Superior temporal gyrus (tissue), 1 donor: ENCODE results near the gene ABHD16B.
"Not testable (repeated sequence)": the region's sequence is repeated elsewhere in the genome, so short reads cannot be mapped to it uniquely, and the experiment has no call there.

Experiments used
- DNase-seq: peaks from one replicate; pipeline ENCODE4 v3.0.0-alpha.2; 2016; ENCODE audit errors: extremely low spot score

ABHD16B gene

DNA sequence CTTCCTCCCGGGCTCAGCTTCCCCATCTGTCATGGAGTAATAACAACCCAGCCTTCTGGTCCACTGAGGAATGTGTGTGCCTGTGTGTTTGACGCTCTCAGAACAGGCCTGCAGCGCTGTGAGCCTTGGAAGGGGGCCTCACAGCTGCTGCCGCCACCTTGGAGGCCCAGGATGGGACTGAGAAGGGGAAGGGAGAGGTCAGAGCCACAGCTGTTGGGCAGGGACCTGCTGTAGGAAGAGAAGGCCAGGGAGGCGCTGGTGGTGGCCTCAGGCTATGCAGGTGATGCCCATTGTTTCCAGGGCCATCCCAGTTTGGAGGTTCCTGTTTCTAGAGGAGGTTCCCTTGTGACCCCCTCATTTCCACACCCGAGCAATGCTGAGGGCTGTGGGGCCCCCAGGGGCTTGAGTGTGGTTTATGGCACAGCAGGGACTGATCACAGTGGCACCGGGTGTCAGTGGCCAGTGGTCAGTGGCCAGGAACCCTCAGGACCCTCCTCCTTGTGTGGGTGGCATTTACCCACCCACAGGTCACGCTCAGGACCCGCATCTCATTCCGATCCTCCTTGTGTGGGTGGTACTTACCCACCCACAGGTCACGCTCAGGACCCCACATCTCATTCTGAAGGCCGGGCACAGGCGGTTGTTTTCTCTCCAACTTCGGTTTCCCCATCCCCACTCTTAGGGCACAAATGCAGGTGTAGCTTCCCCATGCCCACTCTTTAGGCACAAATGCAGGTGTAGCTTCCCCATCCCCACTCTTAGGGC, 17.8 kb downstream of the ABHD16B start:
- DNase-seq, result no peak

DNA sequence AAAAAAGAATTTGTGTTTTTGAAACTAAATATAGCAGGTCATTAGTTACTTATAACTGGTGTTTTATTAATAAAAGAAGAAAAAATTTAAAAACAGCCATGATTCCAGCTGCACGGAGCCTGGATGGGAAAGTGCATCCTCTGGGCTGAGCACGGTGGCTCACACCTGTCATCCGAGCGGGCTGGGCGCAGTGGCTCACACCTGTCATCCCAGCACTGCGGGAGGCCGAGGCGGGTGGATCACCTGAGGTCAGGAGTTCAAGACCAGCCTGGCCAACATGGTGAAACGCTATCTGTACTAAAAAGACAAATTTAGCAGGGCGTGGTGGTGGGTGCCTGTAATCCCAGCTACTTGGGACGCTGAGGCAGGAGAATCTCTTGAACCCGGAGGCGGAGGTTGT, 19.6 kb downstream of the ABHD16B start:
- not testable (repeated sequence) for DNase-seq

DNA sequence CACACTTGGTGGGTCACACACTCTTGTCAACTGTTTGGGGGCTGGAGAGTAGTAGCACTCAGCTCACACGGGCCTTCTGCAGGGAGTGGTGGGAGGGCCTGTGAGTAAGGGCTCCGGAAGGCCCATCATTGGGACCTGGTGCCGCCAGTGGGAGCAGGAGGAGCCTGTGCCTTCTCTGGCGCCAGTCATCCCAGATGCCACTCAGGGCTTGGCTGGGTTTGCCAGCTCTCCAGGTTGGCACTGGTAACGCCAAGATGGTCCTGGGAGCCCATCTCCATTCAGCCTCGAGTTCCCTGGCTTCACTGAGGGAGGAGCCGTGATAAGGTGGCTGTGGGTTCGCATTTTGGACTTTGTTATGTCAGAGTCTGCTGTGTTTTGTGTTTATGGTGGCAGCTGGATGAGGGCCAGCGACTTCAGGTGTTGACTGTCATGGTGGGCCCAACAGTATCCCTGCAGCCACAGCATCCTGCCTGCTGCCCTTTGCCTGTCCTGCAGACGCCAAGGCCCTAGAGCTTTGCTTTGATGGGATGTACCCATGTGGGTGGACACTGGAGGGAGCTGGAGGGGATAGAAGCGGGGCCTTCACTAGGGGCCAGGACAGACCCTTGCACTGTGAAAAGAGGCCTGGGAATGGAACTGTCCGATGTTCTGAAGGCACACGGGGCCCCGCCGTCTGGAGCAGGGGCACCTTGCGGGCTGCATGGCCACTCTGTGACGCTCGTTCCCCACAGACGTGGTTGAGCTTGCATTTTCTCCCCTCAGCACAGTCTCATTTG, 20.3 kb downstream of the ABHD16B start:
- no peak for DNase-seq

DNA sequence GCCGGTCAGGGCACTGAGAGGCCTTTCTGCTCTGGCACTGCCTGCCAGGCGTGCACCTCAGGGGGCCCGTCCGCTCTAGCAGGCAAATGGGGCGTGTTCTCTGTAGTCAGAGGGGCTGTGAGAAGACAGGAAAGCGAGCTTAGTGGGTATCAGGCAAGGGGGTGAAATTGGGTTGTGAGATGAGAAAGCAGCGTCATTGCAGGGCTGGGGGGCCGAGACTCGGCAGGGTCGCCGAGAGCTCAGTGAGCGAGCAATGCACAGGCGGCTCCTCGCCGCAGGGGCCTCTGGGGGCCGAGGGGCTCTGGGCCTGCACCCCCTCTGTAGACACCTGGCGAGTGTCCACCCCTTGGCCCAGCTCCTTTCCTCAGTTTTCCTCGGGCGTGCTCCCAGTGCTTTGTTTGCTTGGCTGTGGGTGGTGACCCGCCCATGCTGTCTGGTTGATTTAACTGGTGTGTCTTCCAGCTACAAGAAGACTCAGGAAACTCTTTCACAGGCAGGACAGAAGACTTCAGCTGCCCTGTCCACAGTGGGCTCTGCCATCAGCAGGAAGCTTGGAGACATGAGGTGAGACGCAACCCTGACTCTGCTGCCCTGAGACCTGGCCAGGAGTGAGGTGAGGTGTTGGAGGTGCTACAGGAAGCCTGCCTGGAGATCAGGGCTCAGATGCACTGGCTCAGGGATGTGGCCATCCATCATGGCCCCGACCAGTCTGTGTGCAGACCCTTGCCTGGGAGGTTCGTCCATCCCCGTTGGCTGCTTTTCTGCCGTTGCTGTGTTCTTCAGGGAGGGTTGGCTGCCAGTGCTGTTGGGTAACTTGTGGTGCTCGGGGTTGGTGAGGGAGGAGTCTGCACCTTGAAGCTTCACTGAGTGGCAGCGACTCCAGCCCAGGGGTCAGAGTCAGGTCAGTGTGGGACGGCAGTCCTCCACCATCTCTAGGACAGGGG, 21.2 kb downstream of the ABHD16B start:
- DNase-seq, result no peak

DNA sequence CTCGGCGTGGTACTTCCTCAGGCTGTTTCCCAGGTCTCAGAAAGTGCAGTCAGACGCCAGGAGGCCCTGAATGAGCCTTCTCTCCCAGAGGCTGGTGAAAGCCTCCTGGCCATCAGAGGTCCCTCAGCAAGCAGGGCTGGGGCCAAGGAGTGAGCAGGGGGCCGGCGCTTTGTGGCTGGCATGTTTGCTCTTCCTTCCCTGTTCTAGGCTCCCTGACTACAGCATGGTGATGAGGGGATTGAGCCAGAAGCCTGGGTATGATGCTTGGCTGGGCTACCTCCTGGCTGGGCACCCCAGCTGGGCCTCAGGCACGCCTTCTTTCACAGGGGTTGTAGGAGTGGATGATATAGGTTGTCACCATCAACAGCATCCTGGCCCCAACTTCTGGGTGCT, 21.9 kb downstream of the ABHD16B start:
- DNase-seq, result no peak

DNA sequence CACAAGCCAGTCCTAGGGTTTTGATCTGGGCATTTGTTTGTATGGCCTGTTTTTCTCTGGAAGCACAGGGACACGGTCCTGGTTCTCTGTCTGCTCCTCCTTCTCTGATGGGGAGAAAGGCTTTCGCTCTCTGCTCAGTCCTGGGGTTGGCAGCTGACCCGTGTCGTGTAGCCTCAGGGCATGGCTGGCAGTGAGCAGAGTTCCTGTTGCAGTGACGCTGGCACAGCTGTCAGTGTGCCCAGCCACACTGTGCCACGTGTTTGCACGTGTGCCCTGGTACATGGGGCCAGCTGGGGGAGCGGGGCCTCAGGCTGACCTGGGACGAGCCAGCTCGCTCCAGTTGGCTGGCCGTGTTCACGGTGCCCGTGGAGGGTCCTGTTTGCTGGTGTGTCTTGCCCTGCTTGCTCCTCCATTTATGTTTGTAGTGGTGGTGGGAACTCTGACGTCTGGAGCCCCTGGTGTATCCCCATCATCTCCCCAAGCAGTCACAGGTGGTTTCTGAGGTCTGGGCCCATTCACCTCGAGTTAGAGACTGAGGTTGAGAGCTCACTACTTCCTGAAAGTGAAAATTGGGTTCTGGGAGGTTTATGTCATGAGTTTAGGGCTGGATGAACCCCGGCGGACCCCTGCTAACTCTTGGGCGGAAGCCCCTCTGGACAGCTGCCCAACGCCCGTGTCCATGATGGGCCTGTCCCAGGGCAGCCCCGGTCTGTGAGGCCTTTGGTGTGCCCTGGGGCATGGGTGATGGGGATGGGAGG, 23.4 kb downstream of the ABHD16B start:
- DNase-seq, result no peak

DNA sequence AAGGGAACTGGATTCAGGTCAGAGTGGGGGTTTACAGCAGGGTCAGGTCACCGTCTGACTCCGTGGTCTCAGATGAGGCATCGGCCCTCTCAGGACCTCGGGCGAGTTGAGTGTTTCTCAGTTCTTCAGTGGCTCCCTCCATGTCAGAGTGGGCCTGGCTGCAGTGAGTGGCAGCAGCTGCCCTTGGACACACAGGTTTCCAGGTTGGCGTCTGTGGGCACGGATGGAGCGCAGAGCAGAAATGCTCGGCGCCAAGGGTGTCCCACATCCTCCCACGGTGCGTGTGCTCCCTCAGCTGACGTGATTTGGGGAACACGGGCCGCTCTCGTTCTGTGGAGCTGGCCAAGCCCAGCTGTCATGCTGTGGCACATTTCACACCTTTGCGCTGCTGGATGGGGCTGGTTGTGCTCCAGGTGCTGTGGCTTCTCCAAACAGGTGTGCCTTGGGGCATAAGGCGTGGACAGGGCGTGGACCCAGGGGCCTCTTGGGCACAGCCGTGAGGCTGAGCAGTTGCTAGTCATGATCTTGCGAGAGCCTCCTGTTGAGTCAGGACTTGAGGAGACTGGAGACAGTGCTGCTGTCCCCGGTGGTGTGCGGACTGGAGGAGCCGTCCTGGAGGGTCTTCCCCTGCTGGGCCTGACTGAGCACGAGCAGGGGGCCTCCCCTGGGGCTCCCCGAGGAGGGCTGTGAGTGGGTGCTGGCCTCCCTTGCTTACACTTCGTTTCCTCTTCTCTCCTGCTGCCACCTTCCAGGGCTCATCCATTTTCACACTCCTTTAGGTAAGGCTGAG, 24.2 kb downstream of the ABHD16B start:
- no peak for DNase-seq

DNA sequence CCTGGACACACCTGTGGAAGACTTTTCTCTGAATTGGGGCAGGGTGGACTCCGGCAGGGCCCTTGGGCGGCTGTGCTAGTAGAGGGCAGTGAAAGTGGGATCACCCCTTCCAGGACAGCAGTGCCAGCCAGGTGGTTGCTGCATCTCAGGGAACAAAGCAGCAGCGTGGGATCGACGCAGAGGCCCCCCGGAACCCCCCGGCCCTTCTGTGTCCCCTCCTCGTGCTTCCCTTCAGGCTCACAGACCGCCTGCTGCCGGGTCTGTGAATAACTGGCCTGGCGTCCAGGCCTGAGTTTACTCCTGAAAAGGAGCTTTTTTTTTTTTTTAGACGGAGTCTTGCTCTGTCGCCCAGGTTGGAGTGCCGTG, 24.7 kb downstream of the ABHD16B start:
- no peak for DNase-seq

DNA sequence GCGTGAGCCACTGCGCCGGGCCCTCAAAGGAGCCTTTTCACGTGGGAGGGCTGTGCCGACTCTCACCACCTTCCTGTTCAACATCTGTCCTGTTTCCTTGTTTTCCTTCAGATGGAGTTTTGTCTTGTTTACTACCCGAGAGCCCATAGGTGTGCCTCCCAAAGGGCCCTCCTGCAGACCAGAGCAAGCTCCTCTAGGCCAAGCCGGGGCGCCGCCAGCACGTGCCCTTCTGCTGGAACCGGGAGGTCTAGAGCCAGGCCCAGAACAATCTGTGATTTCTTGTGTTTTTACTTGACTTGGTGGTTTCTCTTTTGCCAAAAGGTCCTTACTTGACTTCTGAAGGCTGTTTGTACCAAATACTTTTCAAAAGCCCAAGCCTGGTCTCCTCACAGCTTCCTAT, 25.6 kb downstream of the ABHD16B start:
- no peak for DNase-seq

DNA sequence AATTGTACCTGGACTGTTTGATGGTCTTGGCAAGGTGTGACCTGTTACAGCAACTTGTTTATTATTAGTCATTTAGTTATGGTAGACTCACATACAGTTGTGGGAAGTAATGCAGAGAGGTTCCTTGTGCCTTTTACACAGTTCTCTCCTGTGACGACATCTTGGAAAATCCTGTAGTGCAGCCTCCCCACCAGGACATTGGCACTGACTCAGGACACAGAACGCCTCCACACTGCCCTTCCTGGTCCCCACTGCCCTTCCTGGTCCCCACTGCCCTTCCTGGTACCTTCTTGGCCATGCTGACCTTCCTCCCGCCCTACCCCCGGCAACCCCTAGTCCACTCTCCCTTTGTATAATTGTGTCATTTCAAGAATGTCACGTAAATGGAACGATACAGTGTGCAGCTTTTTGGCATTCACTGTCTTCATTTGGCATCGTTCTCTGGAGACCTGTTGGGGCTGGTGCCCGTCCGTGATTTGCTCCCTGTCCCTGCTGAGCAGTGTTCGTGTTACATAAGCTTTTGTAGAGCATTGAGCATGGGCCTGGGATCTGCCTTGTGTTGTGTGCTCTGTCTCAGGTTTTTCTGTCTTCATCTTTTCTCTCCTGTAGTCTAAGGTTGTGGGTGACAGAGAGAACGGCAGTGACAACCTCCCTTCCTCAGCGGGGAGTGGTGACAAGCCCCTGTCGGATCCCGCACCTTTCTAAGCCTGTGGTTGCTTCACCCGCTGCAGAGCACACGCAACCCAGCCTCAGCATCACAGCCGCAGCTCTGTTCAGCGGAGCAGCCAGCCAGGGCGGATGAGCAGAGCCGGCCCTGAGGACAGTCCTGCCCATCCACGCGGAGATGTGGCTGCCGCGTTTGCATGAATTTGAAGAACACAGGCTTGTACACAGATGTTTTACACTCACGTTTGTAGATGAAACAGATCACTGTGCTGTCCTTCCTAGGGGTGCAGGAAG, 28.2 kb downstream of the ABHD16B start:
- no peak for DNase-seq

DNA sequence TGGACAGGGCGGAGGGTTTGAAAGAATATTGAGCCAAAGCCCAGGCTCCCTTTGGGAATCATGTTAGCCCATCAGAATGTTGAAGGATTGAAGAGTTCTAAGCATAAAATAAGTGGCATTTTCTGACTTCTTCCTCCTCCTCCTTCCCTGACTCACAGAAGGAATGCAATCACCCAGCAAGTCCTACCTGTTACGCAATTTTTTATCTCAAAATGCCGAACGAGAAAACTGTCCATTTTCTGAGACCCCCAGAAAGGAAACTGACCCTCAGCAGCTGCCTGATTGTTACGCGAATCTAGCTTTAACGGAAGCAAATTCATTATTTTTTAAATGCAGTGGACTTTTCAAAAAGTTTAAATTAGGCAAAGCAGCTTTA, 28.9 kb downstream of the ABHD16B start:
- no peak for DNase-seq

DNA sequence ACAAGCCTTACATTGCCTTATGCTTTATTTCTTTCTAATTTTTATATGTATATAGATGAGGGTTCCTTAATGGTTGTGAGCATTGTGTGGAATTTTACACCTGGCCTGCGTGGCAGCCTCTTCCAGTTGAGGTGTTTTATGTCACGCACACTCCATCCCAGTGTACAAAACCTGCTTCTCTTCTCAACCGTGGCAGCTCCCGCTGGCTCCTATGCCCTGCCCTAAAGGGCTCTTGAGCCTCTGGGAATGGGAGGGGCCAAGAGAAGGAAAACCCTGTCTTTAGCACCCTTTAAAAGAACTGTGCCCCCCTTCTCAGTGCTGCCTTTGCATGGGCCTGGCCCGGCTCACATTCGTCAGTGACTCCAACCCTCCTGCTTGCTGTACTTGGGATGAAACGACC, 29.3 kb downstream of the ABHD16B start:
- DNase-seq, result no peak

DNA sequence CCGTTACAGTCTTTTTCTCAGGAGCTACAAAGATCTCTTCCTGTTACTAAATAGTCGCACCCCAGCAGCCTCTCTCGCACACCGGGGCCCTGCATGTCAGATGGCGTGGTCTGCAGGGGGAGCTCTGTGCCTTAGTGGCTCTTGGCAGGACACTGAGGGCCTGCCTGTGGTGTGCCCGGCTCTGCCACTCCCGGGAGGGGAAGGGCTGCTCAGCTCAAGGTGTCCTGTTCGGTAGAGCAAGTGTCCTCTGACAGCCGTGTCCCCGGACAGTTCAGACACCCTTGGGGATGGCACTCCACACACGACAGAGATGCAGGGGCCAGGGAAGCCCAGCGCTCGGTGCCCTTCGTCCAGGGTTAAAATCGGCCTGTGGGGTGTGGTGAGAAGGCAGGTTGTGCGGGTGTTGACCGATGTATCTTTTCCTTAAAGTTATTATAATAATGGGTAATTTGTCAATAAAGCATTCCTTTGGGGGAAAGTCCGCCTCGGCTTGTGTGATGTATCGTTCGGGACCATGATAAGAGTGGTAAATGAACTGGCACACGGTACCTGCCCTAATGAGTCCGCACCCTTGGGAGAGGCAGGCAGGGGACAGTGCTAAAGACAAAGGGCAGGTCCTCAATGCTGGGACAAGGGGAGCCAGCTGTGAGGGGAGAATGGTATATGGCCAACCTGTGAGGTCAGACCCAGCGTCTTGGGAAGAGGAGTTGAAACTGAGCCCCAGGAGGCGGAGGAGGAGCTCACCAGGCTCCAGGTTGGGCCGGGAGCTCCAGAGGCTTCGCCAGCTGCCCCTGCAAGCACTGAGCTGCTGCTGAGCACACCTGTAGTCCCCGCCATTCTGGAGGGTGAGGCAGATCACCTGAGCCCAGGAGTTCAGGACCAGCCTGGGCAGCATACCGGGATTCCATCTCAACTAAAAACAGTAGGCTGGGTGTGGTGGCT, 30.0 kb downstream of the ABHD16B start:
- DNase-seq, result no peak

DNA sequence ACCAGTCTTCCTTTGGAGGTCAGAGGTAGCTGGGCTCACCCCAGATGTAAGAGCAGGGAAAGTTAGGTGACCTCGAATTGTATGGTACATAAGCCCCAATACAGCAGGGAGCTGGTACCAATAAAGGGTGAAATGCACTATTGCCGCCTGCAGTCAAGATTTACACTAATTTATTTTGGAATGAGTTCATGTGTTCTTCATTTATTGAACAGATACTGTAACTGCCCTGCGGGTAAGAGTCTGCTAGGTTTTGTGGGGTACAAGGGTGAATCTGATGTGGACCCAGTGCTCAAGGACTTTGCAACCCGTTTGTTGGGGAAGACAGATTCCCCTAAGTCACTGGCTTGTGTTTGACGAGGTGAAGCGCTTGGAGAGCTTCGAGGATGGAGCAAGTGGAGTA, 31.1 kb downstream of the ABHD16B start:
- no peak for DNase-seq

DNA sequence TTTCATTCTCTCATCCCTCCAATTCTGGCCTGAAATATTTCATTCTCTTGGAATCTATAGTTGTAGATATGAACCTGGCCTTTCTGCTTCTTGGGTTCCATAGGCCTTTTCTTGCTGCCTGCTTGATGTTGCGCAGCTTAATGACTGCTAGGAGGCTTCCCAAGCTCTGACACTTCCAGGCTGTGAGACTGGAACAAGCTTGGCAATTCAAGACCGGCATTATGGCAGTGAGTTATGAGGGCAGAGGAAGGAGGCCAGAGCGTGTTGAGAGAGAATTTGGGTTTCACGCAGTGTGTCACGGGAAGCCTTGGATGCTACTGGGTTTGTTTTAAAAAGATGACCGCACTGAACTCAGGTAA, 32.7 kb downstream of the ABHD16B start:
- no peak for DNase-seq

DNA sequence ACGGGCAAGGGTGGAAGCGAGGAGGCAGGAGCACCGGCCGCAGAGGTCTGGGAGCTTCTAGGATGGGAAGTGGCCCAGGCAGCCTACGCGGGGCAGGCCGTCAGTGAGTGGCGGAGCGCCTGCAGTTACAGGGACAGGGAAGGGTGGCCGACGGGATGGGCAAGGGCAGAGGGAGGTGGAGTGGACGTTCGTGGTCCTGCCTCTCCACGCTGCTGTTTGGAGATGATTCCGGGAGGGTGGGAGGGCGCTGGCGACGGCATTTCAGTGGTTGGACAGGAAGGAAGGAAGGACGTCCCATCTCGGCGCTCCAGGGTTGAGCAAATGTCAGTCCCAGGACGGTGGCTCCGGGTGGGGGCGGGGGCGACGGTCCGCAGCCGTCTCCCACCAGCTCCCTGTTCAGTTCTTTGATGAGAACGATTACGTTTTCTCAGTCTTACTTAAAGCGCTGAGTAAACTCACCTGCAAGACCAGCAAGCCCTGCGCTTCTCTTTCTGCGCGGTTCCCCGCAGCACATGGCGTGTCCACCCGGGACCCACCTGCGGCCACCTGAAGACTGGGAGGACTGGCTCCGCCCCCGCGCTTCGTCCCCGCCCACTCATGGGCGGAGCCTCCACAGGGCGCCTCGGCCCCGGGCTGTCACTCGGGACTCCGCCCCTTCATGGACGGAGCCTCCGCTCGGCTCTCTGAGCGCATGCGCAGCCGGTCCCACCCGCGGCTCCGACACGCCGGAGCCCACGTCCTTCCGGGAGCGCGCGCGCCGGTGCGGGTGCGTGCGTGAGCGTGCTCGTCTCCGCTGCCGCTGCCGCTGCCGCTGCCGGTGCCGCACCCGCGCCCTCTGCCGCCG, 33.3 kb downstream of the ABHD16B start, which contains the start of gene DNAJC5:
TSS of gene DNAJC5 (plus strand) at position 769 of the 844 bp plus-strand sequence. CDS start 33,220 bp downstream, outside the sequence.
- peak; percentile 97 for DNase-seq

DNA sequence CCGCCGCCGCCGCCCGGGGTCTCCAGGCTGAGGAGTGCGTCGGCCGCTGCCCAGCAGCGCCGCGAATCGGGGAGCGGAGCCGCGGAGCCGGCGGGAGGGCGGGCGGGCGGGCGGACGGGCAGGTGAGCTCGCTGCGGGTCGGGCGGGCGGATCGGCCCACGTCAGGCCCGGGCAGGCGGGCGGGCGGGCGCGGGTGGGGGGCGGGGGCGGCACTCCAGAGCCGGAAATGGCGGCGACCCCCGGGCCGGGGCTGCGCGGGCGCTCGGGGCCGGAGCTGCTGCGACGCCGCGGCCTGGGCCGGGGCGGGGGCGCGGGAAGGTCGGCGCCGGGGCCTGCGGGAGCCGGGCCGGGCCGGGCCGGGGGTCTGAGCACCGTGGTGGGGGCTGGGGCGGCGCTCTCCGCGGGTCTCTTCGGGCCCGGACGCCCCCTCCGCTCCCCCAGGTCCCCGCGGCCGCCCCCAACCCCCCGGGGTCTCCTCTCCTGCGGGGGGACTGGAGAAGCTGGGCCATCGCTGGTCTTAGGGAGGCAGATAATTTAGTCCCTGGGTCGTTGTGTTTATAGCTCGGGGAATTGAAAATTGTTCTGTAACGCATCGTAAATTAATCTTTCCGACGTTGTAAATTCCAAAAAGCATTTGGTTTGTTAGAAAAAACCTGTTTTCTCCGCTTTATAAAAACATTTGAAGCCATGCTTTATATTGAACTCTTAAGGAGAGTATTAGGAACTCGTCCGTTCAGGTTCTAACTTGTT, 34.1 kb downstream of the ABHD16B start:
- no peak for DNase-seq
